ENCODE data around the gene KCNIP4.
"Not testable (repeated sequence)": the region's sequence is repeated elsewhere in the genome, so short reads cannot be mapped to it uniquely, and the experiment has no call there.

The KCNIP4 gene

DNA sequence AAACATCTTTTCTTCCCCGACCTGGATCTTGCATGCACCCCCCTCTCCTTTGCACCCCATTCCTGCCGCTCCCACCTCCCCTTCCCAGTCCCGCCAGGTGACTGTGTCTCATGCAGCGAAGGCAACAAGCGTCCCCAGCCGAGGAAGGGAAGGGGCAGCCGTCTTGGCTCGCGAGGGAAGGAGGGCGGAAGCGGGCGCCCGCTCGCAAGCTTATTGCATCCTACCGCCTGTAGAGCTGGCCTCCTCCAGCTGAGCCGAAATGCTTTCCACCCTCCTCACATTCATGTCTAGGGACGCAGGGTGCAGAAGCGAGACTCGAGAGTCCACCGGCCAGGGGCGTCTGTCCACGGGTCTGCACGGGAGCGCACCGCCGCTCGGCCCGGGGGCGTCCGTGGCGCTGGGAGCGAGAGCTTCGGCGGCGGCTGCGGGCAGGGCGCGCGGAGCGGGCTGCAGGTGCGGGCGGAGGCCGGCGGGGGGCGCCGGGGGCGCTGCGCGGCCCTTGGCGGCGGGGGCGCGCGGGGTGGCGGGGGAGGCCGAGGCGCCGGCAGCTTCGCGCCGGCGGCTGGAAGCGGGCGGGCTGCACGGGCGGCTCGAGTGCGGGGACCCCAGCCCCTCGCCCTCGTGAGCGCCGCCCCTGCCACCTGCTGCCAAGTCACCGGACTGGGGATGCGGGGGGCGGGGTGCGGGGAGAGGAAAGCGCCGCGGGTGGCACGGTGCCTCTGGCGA, at the start of gene KCNIP4:
TSS of gene KCNIP4 (minus strand) at position 426 of the 726 bp plus-strand sequence.
- DNase-seq (ENCODE audit: low read depth in 3 of 3): no peak

- DNase-seq (ENCODE audit: low read depth in 3 of 3): not testable (repeated sequence)
Observed at GRCh38 chr4:21996618-21997017, 48.0 kb upstream of the KCNIP4 start.

DNA sequence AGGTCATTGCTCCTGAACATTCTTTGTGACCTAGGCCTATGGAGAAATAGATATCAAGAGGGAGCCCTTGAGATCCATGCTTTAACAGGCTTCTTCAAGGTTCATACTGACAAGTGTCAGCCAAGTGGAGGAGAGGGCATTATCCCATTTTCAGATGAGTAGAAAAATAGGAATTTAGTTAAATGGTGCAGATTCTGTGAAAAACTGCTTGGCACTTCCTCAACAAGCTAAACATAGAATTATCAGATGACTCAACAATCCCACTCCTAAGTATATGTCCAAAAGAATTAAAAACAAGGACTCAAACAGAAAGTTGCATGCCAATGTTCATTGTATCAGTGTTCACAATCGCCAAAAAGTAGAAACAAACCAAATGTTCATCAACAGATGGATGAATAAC, 43.8 kb upstream of the KCNIP4 start:
- DNase-seq (ENCODE audit: low read depth in 3 of 3): no peak

- no peak for DNase-seq (ENCODE audit: low read depth in 3 of 3)
Observed at GRCh38 chr4:21991562-21991961, 43.0 kb upstream of the KCNIP4 start.

DNA sequence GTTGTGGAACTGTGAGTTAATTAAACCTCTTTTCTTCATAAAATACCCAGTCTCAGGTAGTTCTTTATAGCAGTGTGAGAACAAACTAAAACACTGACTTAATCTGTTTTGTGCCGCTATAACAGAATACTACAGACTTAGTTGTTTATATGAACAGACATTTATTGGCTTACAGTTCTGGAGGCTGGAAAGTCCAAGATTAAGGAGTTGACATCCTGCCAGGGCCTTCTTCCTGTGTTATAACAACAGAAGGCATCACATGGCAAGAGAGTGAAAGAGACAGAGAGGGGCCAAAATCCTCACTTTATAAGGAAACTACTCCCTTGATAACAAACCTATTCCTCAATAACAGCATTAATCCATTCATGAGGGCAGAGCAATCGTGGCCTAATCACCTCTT, 42.5 kb upstream of the KCNIP4 start:
- no peak for DNase-seq (ENCODE audit: low read depth in 3 of 3)

GRCh38 chr4:21989351-21989750, 40.8 kb upstream of the KCNIP4 start:
- no peak for DNase-seq (ENCODE audit: low read depth in 3 of 3)

DNA sequence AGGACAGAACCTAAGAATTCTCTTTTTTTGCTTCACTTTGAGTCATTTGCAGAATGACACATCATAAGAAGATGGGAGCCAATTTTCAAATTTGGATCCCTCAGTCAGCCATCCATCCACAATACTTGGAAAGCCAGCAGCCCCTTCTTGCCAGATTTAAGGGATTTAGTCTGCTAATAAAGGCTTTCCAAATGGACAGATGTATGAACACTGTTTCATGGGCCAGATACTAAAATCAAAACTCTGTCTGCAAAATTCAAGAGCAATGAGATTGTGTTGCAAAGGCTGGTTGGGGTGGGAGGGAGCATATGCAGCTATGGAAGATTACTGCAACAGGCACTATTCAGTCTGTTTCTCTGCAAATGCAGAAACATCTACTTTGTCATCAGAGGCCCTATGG, 37.7 kb upstream of the KCNIP4 start:
- DNase-seq (ENCODE audit: low read depth in 3 of 3): no peak

- DNase-seq (ENCODE audit: low read depth in 3 of 3): no peak
Observed at GRCh38 chr4:21982087-21982486, 33.5 kb upstream of the KCNIP4 start.

GRCh38 chr4:21979196-21979595, 30.6 kb upstream of the KCNIP4 start:
- DNase-seq (ENCODE audit: low read depth in 3 of 3): no peak

DNA sequence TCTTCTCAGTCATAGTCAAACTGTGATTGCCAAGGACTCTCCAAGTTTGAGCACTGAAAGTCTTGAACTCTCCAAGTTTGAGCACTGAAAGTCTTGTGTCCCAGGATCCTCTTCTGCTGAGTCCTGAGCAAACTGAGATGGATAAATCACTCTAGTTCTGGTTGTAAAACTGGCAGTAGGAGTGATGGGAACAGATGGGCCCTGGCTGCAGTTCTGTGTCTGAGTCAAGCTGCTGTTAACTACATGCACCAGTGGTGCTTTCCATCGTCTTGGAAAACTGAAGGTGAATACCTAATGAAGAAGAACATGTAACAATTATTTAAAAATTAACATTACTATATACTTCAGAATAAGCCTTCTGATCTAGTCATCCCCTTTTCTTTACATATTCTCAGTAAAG, 27.6 kb upstream of the KCNIP4 start:
- no peak for DNase-seq (ENCODE audit: low read depth in 3 of 3)

- no peak for DNase-seq (ENCODE audit: low read depth in 3 of 3)
Observed at GRCh38 chr4:21973850-21974249, 25.3 kb upstream of the KCNIP4 start.

DNA sequence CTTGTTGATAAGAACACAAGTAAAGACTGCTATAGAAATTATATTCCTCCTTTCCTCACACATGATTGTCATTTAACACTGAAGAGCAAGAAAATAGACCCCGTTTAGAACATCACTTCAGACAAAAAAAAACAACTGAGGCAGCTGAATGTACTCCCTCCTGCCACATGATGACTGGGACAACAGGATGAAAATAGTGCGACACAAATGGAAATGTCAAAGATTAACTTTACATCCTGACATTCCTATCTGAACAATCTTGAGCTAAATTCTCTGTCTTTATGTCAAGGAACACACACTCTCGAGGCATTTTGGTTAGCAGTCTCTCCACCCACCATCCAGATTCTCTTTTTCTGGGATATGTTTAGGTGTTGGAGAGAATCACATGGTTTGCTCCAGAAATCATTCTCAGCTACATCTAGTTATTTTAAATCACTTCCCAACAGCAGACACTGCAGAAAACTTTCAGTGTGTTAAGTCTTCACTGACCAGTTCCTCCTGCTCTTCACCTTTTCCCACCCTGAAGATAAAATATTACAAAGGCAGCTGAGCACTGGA, 16.3 kb upstream of the KCNIP4 start:
- DNase-seq (ENCODE audit: low read depth in 3 of 3): no peak

GRCh38 chr4:21962691-21963090, 14.1 kb upstream of the KCNIP4 start:
- no peak for DNase-seq (ENCODE audit: low read depth in 3 of 3)

DNA sequence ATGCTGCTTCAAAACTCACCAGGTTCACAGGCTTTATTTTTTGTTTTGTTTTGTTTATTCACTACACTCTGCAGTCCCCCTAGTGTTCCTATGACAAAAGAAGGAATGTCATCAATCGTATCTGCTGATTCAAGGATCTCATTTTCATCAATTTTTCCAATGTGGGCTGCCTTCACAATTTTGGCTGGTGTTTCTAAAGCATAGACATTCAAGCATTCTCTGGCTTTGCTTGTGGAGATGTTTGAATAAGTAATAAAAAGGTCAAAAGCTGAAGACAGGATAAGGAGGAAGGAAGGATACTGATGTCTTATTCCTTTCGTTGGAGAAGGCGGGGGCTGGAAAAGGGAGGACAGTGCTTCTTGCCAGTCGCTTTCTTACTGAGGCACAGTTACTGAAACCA, 12.2 kb upstream of the KCNIP4 start:
- DNase-seq (ENCODE audit: low read depth in 3 of 3): no peak

DNA sequence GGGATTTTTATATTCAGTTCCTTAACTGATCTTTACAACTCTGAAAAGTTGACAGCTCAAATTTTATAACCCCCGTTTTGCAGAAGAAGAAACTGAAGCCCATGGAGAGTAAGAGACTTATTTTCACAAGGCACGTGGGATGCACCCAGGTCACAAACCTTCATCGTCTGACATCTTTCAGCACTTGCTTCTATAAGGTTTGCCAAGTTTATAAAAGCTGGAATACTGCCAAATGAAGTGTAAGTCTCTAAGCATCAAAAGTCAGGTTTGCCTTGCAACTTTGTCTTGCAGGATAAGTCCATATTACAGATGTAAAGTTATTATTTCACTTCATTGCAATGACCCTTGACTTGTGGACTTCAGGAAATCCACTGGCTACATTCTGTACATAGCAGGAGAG, 6.3 kb upstream of the KCNIP4 start:
- no peak for DNase-seq (ENCODE audit: low read depth in 3 of 3)

DNA sequence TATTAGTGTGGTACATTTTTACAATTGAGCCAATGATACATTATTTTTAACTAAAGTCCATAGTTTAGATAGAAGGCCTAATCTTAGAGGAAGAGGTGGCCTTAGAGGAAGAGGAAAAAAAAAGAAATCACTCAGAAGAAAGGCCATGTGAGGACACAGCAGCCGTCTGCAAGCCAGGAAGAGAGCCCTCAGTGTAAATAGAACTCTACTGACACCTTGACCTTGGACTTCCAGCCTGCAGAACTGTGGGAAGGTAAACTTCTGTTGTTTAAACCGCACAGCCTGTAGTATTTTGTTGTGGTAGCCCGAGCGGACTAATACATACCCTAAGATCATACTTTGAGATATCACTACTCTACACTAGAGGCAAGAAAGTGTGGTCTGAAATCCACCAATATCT, 5.1 kb upstream of the KCNIP4 start:
- no peak for DNase-seq (ENCODE audit: low read depth in 3 of 3)

- no peak for DNase-seq (ENCODE audit: low read depth in 3 of 3)
Observed at GRCh38 chr4:21952549-21952948, 4.0 kb upstream of the KCNIP4 start.

DNA sequence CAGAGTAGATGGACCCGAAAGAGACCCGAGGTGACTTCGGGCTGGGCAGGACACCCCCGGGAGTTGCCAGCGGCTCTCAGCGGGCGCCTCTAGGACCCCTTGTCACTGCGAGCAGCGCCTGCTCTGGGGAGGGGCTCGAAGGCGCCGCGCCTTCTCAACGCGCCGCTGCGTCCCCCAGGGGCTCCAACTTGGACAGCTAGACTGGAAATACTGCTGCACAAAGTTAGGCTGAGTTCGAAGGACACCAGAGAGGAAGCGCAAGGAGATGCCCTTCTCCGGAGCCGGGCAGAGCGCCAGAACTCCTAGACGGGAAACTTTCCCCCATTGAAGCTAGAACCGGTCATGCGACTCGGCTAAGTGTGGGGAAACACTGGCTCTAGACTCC, 493 bp upstream of the KCNIP4 start:
- no peak for DNase-seq (ENCODE audit: low read depth in 3 of 3)

DNA sequence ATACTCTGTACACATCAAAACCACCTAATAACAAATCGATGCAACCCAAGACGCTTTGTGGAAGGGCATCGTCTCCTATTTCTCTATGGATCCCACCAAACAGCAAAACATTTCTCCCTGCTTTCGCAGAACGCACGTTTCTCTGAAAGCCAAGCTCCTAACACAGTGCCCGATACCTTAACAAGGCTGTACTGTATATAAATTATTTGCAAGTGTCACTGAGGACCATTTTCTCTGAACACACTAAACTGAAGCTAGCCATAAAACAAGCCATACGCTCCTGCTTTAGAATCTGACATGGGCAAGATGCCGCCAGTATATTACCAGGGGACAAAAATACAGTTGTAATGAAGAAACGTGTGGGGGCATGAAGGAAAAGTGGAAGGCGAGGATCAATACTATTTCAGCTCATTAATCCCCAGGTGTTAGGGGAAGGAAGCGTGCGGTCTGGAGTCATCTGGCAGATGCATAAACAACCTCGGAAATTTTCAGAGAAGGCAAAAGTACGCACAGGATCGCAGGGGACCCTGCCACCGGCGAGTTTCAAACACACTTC, 703 bp downstream of the KCNIP4 start:
- no peak for DNase-seq (ENCODE audit: low read depth in 3 of 3)

DNA sequence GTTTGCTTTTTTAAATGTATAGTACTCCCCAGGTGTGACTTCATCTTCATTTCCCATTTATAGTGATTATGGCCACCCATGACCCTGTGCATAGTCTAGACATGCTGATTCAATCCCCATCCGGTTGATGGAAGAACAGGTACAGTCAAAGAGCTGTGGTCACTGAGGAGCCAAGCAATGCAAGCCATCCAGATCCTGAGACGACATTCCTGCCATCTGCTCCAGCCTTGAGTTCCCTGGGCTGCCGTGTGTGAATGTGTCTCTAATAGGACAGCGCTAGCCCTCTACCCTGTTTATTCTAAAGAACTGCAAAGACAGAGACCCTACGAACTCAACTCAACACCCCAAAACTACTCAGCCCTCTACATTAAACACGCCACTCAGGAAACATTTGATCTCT, 1.7 kb downstream of the KCNIP4 start:
- no peak for DNase-seq (ENCODE audit: low read depth in 3 of 3)

DNA sequence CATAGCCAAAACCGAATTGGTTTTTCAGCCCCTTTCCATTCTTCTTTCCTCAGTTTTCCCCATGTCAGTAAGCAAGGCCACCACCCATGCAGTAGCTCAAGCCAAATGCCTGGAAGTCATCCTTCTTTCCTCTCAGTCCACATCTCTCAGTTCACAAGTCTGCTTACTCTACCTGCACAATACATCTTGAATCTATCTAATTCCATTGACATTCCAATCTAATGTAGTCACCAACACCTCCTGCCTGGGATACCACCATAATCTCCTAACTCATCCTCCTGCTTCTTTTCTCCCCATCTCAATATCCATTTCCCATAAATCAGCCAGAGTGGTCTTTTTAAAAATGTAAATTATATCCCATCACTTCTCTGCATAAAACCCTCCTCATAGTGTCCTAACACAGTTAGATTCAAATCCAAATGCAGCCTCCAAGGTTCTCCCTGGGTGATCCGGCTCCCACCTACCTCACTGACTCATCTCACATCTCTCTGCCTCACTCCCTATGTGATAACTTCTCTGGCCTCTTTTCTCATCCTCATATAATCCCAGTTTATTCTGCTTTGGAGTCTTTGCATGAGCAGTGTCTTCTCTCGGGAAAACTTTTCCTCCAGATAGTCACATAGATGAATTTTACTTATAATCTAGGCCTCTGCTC, 26.9 kb downstream of the KCNIP4 start:
- DNase-seq (ENCODE audit: low read depth in 3 of 3): no peak

- no peak for DNase-seq (ENCODE audit: low read depth in 3 of 3)
Observed at GRCh38 chr4:21915761-21916160, 32.8 kb downstream of the KCNIP4 start.

DNA sequence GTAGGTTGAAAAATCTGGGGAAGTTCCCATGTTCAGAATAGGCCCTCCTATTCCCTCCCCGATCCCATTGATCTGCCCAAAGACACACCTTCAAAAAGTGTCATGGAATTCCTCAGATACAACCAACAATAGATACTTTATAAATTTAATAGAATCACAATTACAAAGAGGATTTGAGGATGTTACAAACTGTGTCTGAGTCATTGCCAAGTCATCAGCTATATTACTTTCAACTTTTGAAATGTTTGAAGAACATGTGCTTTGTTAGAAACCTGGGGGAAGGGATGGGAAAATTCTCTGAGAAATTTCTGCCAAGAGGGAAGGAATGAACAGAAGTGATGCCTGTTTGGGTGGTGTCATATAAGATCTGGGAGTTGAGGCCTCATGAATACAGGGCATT, 46.7 kb downstream of the KCNIP4 start:
- DNase-seq (ENCODE audit: low read depth in 3 of 3): no peak

Measured in stimulated activated CD4-positive, alpha-beta T cell treated with anti-CD3 and anti-CD28 coated beads, TNF-alpha, amount 100 ng/mL, for 4 hours (primary cell).